ENCODE data around the gene IRF6. TPM values are rescaled to one million over a fixed set of nuclear protein-coding genes. Genes with fewer than 3 reads are reported as not detected.

Gene IRF6
- polyA plus RNA-seq, 4 donors: 13.6 to 20.0 (median 18.1) TPM

- DNase-seq (ENCODE audit: low read depth in 4 of 4, low spot score in 2 of 4): no peak
These were observed 39.9 kb downstream of the IRF6 start for GRCh38 chr1:209766051-209766450.

GRCh38 chr1:209761011-209761635 lies 44.8 kb downstream of the IRF6 start:
- no peak for DNase-seq (ENCODE audit: low read depth in 4 of 4, low spot score in 2 of 4)

- DNase-seq (ENCODE audit: low read depth in 4 of 4, low spot score in 2 of 4): no peak
These were observed 46.0 kb downstream of the IRF6 start for GRCh38 chr1:209759829-209760359.

DNA sequence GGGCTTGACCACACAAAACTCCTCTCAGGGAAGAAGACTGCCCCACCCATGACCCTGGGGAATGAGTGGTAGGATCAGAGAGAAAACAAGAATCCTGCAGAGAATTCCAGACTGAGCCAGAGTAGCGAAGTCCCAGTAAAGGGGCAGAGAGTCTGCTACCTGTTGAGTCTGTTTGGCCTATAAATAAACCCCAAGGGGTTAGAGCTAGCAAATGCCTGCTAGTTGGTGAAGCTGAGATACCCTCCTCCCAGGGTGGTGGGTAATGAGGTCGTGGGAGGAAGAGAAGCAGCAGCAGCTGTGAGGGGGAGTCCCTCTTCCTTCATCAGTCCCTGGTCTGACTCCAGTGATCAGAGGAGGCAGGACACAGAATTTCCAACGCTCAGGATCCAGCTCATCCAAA lies 47.5 kb downstream of the IRF6 start:
- no peak for DNase-seq (ENCODE audit: low read depth in 4 of 4, low spot score in 2 of 4)

DNA sequence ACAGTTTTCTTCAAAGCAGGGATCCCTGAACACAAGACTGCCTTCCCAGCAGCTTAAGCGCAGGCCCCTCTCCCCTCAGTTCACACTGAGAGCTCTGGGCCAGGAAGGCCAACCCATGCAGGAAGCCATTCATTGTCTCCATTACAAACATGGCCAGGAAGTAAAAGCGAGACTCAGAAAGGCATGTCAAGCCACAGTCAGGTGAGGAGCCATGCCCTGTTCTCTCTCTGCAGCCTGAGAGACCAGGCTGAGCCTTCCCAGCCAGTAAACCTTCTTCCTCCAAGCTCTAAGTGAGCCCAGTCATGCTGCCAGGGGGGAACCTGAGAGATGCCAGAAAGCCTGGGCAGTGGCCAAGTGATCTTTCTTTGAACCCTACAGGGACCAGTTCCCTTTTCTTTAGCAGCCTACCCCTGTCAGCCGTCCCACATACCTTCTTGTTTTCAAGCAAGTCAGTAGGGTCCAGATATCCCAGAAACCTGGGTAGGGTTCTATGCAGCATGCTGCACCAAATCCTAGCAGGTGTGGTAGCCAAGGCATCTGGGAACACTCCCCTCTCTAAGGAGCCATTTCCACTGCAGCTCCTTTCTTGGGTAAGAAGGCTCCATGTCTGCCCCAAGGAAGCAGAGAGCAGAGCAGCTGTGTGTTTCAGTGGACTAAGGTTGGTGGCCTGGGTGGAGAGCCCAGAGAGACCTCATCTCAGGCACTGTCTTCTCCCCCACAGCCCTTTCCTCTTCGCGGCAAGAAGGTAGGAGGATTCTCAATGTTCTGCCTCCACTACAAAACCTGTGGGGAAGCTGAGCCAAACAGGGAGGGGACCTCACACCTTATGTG lies 49.1 kb downstream of the IRF6 start:
- no peak for DNase-seq (ENCODE audit: low read depth in 4 of 4, low spot score in 2 of 4)

- no peak for DNase-seq (ENCODE audit: low read depth in 4 of 4, low spot score in 2 of 4)
These were observed 49.9 kb downstream of the IRF6 start, which contains the start of gene TRAF3IP3 for GRCh38 chr1:209755926-209756614. Gene TRAF3IP3 (plus strand): TSS chr1:209756053. CDS start chr1:209760040, 3,987 bp downstream.

- no peak for DNase-seq (ENCODE audit: low read depth in 4 of 4, low spot score in 2 of 4)
These were observed 50.7 kb downstream of the IRF6 start for GRCh38 chr1:209755256-209755655.

DNA sequence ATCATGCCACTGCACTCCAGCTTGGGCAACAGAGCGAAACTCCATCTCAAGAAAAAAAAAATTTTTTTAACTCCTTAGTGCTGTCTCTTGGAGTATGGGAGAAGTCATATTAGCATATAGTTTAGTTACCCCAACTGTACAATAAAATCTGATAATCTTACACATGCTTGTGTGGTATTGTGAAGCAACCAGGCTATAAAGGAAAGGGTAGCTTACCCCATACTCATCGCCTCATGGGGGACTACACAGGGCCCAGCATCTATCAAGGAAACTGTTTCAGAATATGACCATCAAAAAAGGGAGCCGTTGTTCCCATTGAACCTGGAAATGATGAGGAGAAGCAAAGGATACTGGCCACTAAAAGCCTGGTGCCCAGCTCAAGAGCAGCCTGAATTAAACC lies 53.1 kb downstream of the IRF6 start:
- DNase-seq (ENCODE audit: low read depth in 4 of 4, low spot score in 2 of 4): no peak

GRCh38 chr1:209751627-209752231 lies 54.2 kb downstream of the IRF6 start:
- DNase-seq (ENCODE audit: low read depth in 4 of 4, low spot score in 2 of 4): no peak

GRCh38 chr1:209749670-209750323 lies 56.1 kb downstream of the IRF6 start:
- DNase-seq (ENCODE audit: low read depth in 4 of 4, low spot score in 2 of 4): no peak

DNA sequence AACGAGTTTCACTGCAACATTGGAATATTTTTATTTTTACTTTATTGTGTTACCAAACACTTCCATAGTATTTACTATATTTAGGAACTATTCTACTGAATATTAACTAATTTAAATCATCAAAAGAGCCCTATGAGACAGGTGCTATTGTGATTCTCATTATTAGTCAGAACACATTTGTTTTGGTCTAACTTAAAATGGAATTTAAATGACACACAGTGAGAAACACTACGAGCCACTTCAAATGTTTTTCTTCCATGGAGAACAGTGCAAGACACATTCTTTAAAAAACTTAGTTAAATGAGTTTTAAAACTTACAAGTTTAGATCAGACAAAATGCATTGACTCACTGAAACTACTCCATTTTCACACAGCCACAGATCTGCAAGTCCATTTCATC lies 56.7 kb downstream of the IRF6 start:
- no peak for DNase-seq (ENCODE audit: low read depth in 4 of 4, low spot score in 2 of 4)

DNA sequence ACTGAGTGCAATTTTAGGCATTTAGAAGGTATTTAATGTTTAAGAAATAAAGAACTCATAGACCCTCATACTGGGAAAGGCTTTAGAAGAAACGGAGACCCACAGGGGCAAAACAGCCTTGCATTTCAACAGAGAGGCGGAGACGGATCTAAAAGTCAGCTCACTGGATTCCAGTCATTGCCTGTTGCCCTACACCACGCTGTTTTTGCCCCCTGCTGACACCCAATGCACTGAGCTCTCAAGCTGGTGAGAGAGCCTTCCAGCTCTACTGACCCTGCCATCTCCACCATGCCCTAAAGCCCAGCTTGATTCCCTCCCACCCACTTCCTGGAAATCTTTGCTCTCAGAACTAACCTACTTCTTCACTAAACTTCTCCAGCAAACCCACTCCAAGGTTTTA lies 57.3 kb downstream of the IRF6 start:
- DNase-seq (ENCODE audit: low read depth in 4 of 4, low spot score in 2 of 4): no peak

GRCh38 chr1:209747580-209748262 lies 58.2 kb downstream of the IRF6 start:
- DNase-seq (ENCODE audit: low read depth in 4 of 4, low spot score in 2 of 4): peak; percentile 34 to 70 (median 66)

DNA sequence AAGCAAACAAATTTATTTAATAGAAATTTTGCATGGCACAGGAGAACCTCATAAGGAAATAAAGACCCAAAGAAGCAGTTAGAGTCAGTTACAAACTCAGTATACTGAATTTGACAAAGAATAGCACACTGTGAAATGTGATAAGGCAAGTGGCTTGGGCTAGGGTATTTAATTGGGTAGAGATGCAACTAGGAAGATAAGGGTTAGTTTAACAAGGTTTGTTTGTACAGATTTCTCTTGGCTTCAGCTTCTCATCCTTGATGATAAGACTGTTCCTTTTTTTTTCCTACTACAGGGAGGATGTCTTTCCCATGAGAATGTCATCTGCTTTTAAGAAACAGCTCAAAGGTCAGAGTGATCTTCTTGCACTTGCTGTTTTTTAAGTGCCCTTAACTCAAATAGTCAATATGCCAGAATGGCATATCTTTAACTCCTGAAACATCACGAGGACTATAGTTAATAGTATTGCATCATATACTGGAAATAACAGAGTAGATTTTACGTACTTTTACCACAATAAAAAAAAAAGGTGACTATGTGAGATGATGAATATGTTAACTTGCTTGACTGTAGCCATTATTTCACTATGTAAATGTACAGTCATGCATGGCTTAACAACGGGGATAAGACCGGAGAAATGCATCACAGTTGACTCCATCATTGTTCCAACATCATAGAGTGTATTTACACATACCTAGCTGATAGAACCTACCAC lies 59.3 kb downstream of the IRF6 start:
- DNase-seq (ENCODE audit: low read depth in 4 of 4, low spot score in 2 of 4): no peak

GRCh38 chr1:209743145-209743482 lies 62.8 kb downstream of the IRF6 start:
- no peak for DNase-seq (ENCODE audit: low read depth in 4 of 4, low spot score in 2 of 4)

DNA sequence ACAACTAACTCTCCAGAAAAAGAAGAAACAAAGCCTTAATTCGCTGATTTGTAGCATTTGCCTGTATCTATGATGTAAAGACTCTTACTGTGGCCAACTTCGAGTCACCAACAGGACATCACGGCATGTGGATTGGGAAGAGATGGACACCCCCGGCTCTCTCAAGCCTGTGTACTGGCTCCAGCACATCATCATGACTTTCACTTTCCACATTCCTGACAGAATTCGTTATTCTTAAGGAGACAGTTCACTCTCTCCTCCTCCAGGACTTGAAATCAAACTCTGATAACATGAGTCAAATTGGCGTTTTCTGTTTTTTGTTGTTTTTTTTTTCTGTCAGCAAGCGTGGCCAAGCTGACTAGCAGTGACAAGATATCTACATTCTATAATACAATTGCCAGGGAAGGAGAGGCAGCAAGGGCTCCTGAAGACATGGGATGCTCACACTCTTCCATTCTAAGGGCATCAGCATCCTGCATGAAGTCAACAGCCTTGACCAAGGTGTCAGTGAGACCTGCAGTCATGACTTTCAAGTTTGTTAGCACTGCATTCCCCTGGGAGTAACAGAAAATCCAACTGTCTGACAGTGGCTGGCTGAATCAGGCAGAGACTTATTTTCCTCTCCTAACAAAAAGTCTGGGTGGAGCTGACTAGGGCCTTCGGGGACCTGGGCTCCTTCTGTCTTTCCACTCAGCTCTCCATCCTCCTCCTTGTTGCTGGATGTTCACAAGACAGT lies 63.4 kb downstream of the IRF6 start:
- no peak for DNase-seq (ENCODE audit: low read depth in 4 of 4, low spot score in 2 of 4)

- no peak for DNase-seq (ENCODE audit: low read depth in 4 of 4, low spot score in 2 of 4)
These were observed 64.1 kb downstream of the IRF6 start for GRCh38 chr1:209741889-209742288.

DNA sequence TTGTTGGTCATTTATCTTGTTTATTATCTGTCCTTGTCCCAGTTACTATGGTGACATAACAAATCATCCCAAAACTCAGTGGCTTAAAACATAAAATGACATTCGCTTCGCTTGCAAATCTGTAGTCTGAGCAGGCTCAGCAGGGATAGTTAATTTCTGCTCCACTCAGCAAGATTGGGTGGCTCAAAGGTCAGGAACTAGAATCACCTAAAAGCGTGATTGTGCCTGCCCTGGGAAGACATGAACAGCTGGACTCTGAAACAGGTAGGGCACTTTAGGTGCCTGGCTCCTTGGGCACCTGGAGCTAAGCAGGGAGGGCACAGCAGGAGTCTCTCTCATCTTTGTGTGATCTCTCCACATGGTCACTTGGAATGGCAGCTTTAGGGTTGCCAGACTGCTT lies 64.7 kb downstream of the IRF6 start:
- no peak for DNase-seq (ENCODE audit: low read depth in 4 of 4, low spot score in 2 of 4)

DNA sequence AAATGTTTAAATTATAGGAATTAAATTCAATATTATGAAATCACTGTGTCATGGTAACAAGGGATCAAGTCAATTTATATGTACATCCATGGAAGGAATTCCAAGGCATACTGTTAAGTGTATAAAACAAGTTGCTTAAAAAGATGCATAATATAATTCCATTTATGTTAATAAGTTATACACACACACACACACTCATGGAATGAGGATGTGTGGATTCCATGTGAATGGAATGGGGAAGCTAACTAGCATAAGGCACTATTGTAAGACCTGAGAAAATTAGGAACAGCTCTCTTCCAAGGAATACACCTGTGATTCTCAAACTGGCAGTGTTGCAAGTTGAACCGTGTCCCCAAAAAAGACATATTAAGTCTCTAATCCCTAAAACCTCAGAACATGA lies 67.7 kb downstream of the IRF6 start:
- no peak for DNase-seq (ENCODE audit: low read depth in 4 of 4, low spot score in 2 of 4)
